HEK293T (cell line): ENCODE measurements around the gene TCF12.

Experiments used
- ARNT ChIP-seq: fragments of 450-650 bp; IDR thresholded peaks from 2 replicates; pipeline ENCODE4 v1.6.1; 2017; ENCODE audit warnings: mild to moderate bottlenecking
- CTBP1 ChIP-seq: fragments of 450-650 bp; IDR thresholded peaks from 2 replicates; pipeline ENCODE4 v1.6.1; 2016; ENCODE audit warnings: borderline replicate concordance
- HDGF ChIP-seq: fragments of 450-650 bp; IDR thresholded peaks from 2 replicates; pipeline ENCODE4 v1.6.1; 2017; ENCODE audit warnings: antibody characterized with exemption, borderline replicate concordance

GRCh38 chr15:57158589-57158988 lies 240.1 kb downstream of the TCF12 start:
- TF ChIP-seq ARNT (no peak), CTBP1 (no peak), HDGF (no peak)
